NCI-H510A (cell line): Measurements from ENCODE around the gene HPF1.
"Not testable (repeated sequence)": the region's sequence is repeated elsewhere in the genome, so short reads cannot be mapped to it uniquely, and the experiment has no call there.

ENCODE experiments used
- DNase-seq: peaks from one replicate; lab custom pipeline; 2025; lab: John Stamatoyannopoulos, UW

HPF1 gene

GRCh38 chr4:169738604-169739003 lies 19.1 kb downstream of the HPF1 start:
- not testable (repeated sequence) for DNase-seq

GRCh38 chr4:169730564-169730963 lies 27.2 kb downstream of the HPF1 start:
- no peak for DNase-seq

GRCh38 chr4:169727616-169728015 lies 30.1 kb downstream of the HPF1 start:
- no peak for DNase-seq

GRCh38 chr4:169724260-169724659 lies 33.5 kb downstream of the HPF1 start:
- DNase-seq, result no peak

- DNase-seq, result no peak
These were observed 34.4 kb downstream of the HPF1 start for GRCh38 chr4:169723207-169723965.

- DNase-seq, result no peak
These were observed 37.2 kb downstream of the HPF1 start for GRCh38 chr4:169720529-169720928.

GRCh38 chr4:169716677-169717076 lies 41.1 kb downstream of the HPF1 start:
- DNase-seq, result no peak

GRCh38 chr4:169715826-169716225 lies 41.9 kb downstream of the HPF1 start:
- DNase-seq, result no peak

- DNase-seq, result no peak
These were observed 49.6 kb downstream of the HPF1 start for GRCh38 chr4:169707958-169708643.

GRCh38 chr4:169698331-169698730 lies 59.4 kb downstream of the HPF1 start:
- no peak for DNase-seq

GRCh38 chr4:169690787-169691186 lies 67.0 kb downstream of the HPF1 start:
- no peak for DNase-seq

GRCh38 chr4:169689681-169690080 lies 68.1 kb downstream of the HPF1 start:
- DNase-seq, result no peak

GRCh38 chr4:169682372-169683047 lies 75.2 kb downstream of the HPF1 start:
- no peak for DNase-seq
